IMR-90 (cell line): ENCODE measurements around the gene GATA2. TPM values are rescaled to one million over a fixed set of nuclear protein-coding genes. Genes with fewer than 3 reads are reported as not detected.
A peak's percentile ranks its signal among the peaks of the same experiment; 100 is the strongest.

Experiments
- ATAC-seq: fragments of 200-7000 bp; cut with Tn5 transposase; 2 replicates; pipeline ENCODE4 v1.9.1; 2020; ENCODE audit warnings: low read depth, mild to moderate bottlenecking, moderate library complexity
- BruUV-seq: library from RNA; stranded (reverse); fragments of 400-500 nt; replicated peaks from 2 replicates; lab custom pipeline; 2021; lab: Mats Ljungman, UMichigan
- CTCF ChIA-PET: fragments of 300-600 bp; formaldehyde crosslinking; extraction: SDS; loops from one replicate; lab custom pipeline; 2021; ENCODE audit warnings: antibody characterized with exemption; lab: Yijun Ruan, JAX
- POLR2A ChIA-PET: fragments of 300-600 bp; sonication (Branson Sonifier 250); formaldehyde crosslinking; loops from one replicate; lab custom pipeline; 2022; ENCODE audit warnings: antibody characterized with exemption; ENCODE audit not compliant: unreplicated experiment; lab: Charles Lee
- DNase-seq: peaks from one replicate; pipeline ENCODE4 v3.0.0; 2013
- H2AFZ ChIP-seq: replicated peaks from 2 replicates; pipeline ENCODE3; 2013; ENCODE audit warnings: low read length, mild to moderate bottlenecking; ENCODE audit not compliant: poor library complexity
- H2AK5ac ChIP-seq: 2 replicates; pipeline ENCODE4 v1.6.1; 2013; ENCODE audit warnings: low read depth, low read length, inconsistent platforms
- H2AK9ac ChIP-seq: replicated peaks from 2 replicates; pipeline ENCODE3; 2013; ENCODE audit warnings: mild to moderate bottlenecking, low read depth, low read length, moderate library complexity; ENCODE audit not compliant: poor library complexity
- H2BK120ac ChIP-seq: 2 replicates; pipeline ENCODE4 v1.6.1; 2013; ENCODE audit warnings: low read depth, low read length, inconsistent platforms
- H2BK15ac ChIP-seq: 3 replicates; pipeline ENCODE4 v1.6.1; 2013; ENCODE audit warnings: low read depth, low read length, inconsistent platforms
- H2BK20ac ChIP-seq: 2 replicates; pipeline ENCODE4 v1.6.1; 2013; ENCODE audit warnings: low read depth, mild to moderate bottlenecking, inconsistent platforms, low read length, moderate library complexity
- H2BK5ac ChIP-seq: 2 replicates; pipeline ENCODE4 v1.6.1; 2013; ENCODE audit warnings: mild to moderate bottlenecking, low read depth, low read length, inconsistent platforms; ENCODE audit not compliant: poor library complexity, severe bottlenecking
- H3K14ac ChIP-seq: replicated peaks from 2 replicates; pipeline ENCODE4 v1.6.1; 2013; ENCODE audit warnings: low read depth, low read length, inconsistent platforms
- H3K18ac ChIP-seq: 2 replicates; pipeline ENCODE4 v1.6.1; 2013; ENCODE audit warnings: low read depth, low read length, control low read depth
- H3K23ac ChIP-seq: 2 replicates; pipeline ENCODE4 v1.6.1; 2013; ENCODE audit warnings: low read depth, low read length, inconsistent platforms
- H3K27ac ChIP-seq: 2 replicates; pipeline ENCODE4 v1.5.1; 2013; ENCODE audit warnings: mild to moderate bottlenecking, control low read depth, low read length; ENCODE audit not compliant: insufficient read depth
- H3K27me3 ChIP-seq: 2 replicates; pipeline ENCODE4 v1.6.1; 2013; ENCODE audit warnings: low read length; ENCODE audit not compliant: control insufficient read depth, insufficient read depth
- H3K36me3 ChIP-seq: 2 replicates; pipeline ENCODE4 v1.6.1; 2013; ENCODE audit warnings: low read length, mixed read lengths; ENCODE audit not compliant: control insufficient read depth, insufficient read depth
- H3K4ac ChIP-seq: 2 replicates; pipeline ENCODE4 v1.6.1; 2013; ENCODE audit warnings: low read depth, low read length, inconsistent platforms
- H3K4me1 ChIP-seq: 2 replicates; pipeline ENCODE4 v1.6.1; 2013; ENCODE audit warnings: low read length, mixed read lengths; ENCODE audit not compliant: control insufficient read depth, insufficient read depth
- H3K4me2 ChIP-seq: 2 replicates; pipeline ENCODE4 v1.6.1; 2013; ENCODE audit warnings: low read depth, mild to moderate bottlenecking, control low read depth, low read length, moderate library complexity
- H3K4me3 ChIP-seq: 2 replicates; pipeline ENCODE4 v1.5.1; 2013; ENCODE audit warnings: low read depth, mild to moderate bottlenecking, control low read depth, low read length, moderate library complexity; ENCODE audit not compliant: insufficient read depth
- H3K56ac ChIP-seq: 2 replicates; pipeline ENCODE4 v1.6.1; 2013; ENCODE audit warnings: low read length, inconsistent platforms; ENCODE audit not compliant: insufficient read depth; ENCODE audit errors: extremely low read depth
- H3K79me1 ChIP-seq, 2 experiments: 2 replicates each; pipeline ENCODE4 v1.6.1; 2013; ENCODE audit warnings: low read length in 2 of 2, inconsistent platforms in 1 of 2, low read depth in 1 of 2
- H3K9ac ChIP-seq: 2 replicates; pipeline ENCODE4 v1.6.1; 2013; ENCODE audit warnings: low read depth, low read length, control low read depth
- H3K9me1 ChIP-seq: 2 replicates; pipeline ENCODE4 v1.6.1; 2013; ENCODE audit warnings: low read length, inconsistent platforms; ENCODE audit not compliant: insufficient read depth
- H3K9me3 ChIP-seq: 2 replicates; pipeline ENCODE4 v1.6.1; 2013; ENCODE audit warnings: low read length; ENCODE audit not compliant: control insufficient read depth, insufficient read depth
- H4K20me1 ChIP-seq: 2 replicates; pipeline ENCODE4 v1.6.1; 2013; ENCODE audit warnings: low read length, inconsistent platforms; ENCODE audit not compliant: insufficient read depth
- H4K5ac ChIP-seq: 2 replicates; pipeline ENCODE4 v1.6.1; 2013; ENCODE audit warnings: mild to moderate bottlenecking, low read depth, low read length, control low read depth
- H4K8ac ChIP-seq, 2 experiments: 2 replicates each; pipeline ENCODE4 v1.6.1; 2013; ENCODE audit warnings: low read depth in 2 of 2, low read length in 2 of 2, control low read depth in 1 of 2, inconsistent platforms in 1 of 2
- H4K91ac ChIP-seq: 2 replicates; pipeline ENCODE4 v1.6.1; 2013; ENCODE audit warnings: low read depth, low read length, inconsistent platforms; ENCODE audit not compliant: insufficient read depth
- BHLHE40 ChIP-seq: fragments of 150-350 bp; IDR thresholded peaks from 2 replicates; pipeline ENCODE4 v1.6.1; 2016; ENCODE audit warnings: mild to moderate bottlenecking, low read depth, low read length
- CEBPB ChIP-seq: IDR thresholded peaks from 2 replicates; pipeline ENCODE4 v1.6.1; 2012; ENCODE audit warnings: low read depth, low read length, improper control_type of control experiment
- CHD1 ChIP-seq: IDR thresholded peaks from 2 replicates; pipeline ENCODE4 v1.6.1; 2012; ENCODE audit warnings: low read depth, low read length, improper control_type of control experiment
- ELK1 ChIP-seq: fragments of 150-350 bp; IDR thresholded peaks from 2 replicates; pipeline ENCODE4 v1.6.1; 2016; ENCODE audit warnings: low read depth, mild to moderate bottlenecking, low read length, moderate library complexity, borderline replicate concordance
- FOS ChIP-seq: fragments of 150-350 bp; IDR thresholded peaks from 2 replicates; pipeline ENCODE4 v1.6.1; 2016; ENCODE audit warnings: low read depth, low read length
- MAFK ChIP-seq: IDR thresholded peaks from 2 replicates; pipeline ENCODE4 v1.6.1; 2012; ENCODE audit warnings: low read depth, low read length, improper control_type of control experiment
- MAZ ChIP-seq: IDR thresholded peaks from 2 replicates; pipeline ENCODE4 v1.6.1; 2012; ENCODE audit warnings: low read depth, mild to moderate bottlenecking, low read length, improper control_type of control experiment, moderate library complexity, borderline replicate concordance
- MXI1 ChIP-seq: IDR thresholded peaks from 2 replicates; pipeline ENCODE4 v1.6.1; 2012; ENCODE audit warnings: low read depth, mild to moderate bottlenecking, low read length, moderate library complexity, borderline replicate concordance
- NFE2L2 ChIP-seq: fragments of 150-350 bp; IDR thresholded peaks from 2 replicates; pipeline ENCODE4 v1.6.1; 2016; ENCODE audit warnings: low read depth, mild to moderate bottlenecking, low read length
- POLR2A ChIP-seq: IDR thresholded peaks from 2 replicates; pipeline ENCODE4 v1.6.1; 2012; ENCODE audit warnings: mild to moderate bottlenecking, low read depth, low read length
- RCOR1 ChIP-seq: IDR thresholded peaks from 2 replicates; pipeline ENCODE4 v1.6.1; 2012; ENCODE audit warnings: mild to moderate bottlenecking, low read length, improper control_type of control experiment; ENCODE audit not compliant: insufficient replicate concordance
- RFX5 ChIP-seq: IDR thresholded peaks from 2 replicates; pipeline ENCODE4 v1.8.0; 2012; ENCODE audit warnings: low read depth, mild to moderate bottlenecking, low read length, moderate library complexity
- USF2 ChIP-seq: fragments of 150-350 bp; IDR thresholded peaks from 2 replicates; pipeline ENCODE4 v1.6.1; 2017; ENCODE audit warnings: mild to moderate bottlenecking, antibody characterized with exemption, low read length, low read depth
- WGBS, 2 experiments: methylation state at CpG; one replicate each; pipeline versions ENCODE4 v1.1.5 to v1.1.7; 2013; ENCODE audit warnings: missing lambda C conversion rate in 2 of 2; ENCODE audit not compliant: insufficient read length in 1 of 2; ENCODE audit errors: extremely low coverage in 2 of 2; 5-methylcytosine and 5-hydroxymethylcytosine counted together
- dilution Hi-C: fragments of 300-500 bp; cut with HindIII; formaldehyde crosslinking; loops from one replicate; pipeline ENCODE4 v1.14.3; 2018; ENCODE audit warnings: low sequenced_read_pairs; ENCODE audit not compliant: unreplicated experiment
- in situ Hi-C: fragments of 300-500 bp; cut with MboI; formaldehyde crosslinking; loops from 3 replicates; pipeline ENCODE4 v1.14.3; 2019; ENCODE audit warnings: low sequenced_read_pairs, inconsistent platforms, mixed read lengths
- intact Hi-C: fragments of 100-400 bp; cut with micrococcal nuclease; formaldehyde crosslinking; loops from 2 replicates; pipeline ENCODE4 v1.10.0; 2022
- polyA plus RNA-seq, 3 experiments: library from polyadenylated mRNA; depleted of rRNA; stranded (reverse); fragments of >200 nt; gene quantifications; 2 replicates each; pipeline ENCODE4 v1.2.3, GENCODE V29; 2012; ENCODE audit warnings: low replicate concordance in 1 of 3
- total RNA-seq: library from RNA; depleted of rRNA; stranded (reverse); fragments of >200 nt; gene quantifications from 2 replicates; pipeline ENCODE4 v1.2.3, GENCODE V29; 2012

The GATA2 gene
- total and polyA plus RNA-seq, 2 of the 4 experiments (the other 2 are of a cell fraction), result 2.2 to 13.5 TPM

- no peak overlapping the region for H3K4ac ChIP-seq
- peak overlapping the region; percentile 72 for H2AK9ac ChIP-seq
- ATAC-seq (no peak; the same call in 1 of the 2 replicates), DNase-seq (no peak)
- ChIA-PET CTCF (interaction anchor here (0.9 kb wide), 1 partner anchor 176 kb away, joined by 3 read pairs; no protein-coding TSS in a partner anchor), POLR2A (no interaction called here)
- WGBS, 2 experiments, result 15% methylated on average over 6 of the region's 43 CpGs; no CpG with 5 or more reads in 1 of the 2 experiments
- no peak overlapping the region for H2AK5ac ChIP-seq
- TF ChIP-seq RFX5, result no peak
- TF ChIP-seq MXI1, result no peak
- TF ChIP-seq RCOR1, result no peak
- TF ChIP-seq NFE2L2, result no peak
- no peak for TF ChIP-seq FOS
- no peak for TF ChIP-seq ELK1
- TF ChIP-seq MAZ, result no peak
- TF ChIP-seq POLR2A, result no peak
- TF ChIP-seq USF2, result no peak
- no peak for TF ChIP-seq CEBPB
- TF ChIP-seq BHLHE40, result no peak
- TF ChIP-seq CHD1, result no peak
- TF ChIP-seq MAFK, result no peak
- H4K8ac ChIP-seq, result no peak overlapping the region
- H3K4me3 ChIP-seq, result no peak overlapping the region; the same call in 1 of the 2 replicates
- intact Hi-C loops, result no loop called here
- no peak overlapping the region for H2BK120ac ChIP-seq
- H3K9me1 ChIP-seq, result no peaks in the 10 kb centered on the region
- H3K27me3 ChIP-seq, result peaks cover 69% of the 10 kb centered on the region
- H2AFZ ChIP-seq, result peak overlapping the region; percentile 63
- no peak overlapping the region for H3K27ac ChIP-seq
- H4K20me1 ChIP-seq, result no peaks in the 10 kb centered on the region; the same call in 1 of the 2 replicates
- H3K9me3 ChIP-seq, result peaks cover 3% of the 10 kb centered on the region; the same call in 1 of the 2 replicates
- BruUV-seq, result no TSS peak
- in situ Hi-C loops, result loop anchor here (5.0 kb wide), 1 partner anchor 70 kb away; no protein-coding TSS in a partner anchor
- H4K91ac ChIP-seq, result no peak overlapping the region
- no peak overlapping the region for H2BK20ac ChIP-seq
- H3K4me1 ChIP-seq, result peaks cover 2% of the 10 kb centered on the region; the same call in 1 of the 2 replicates
- no peak overlapping the region for H2BK15ac ChIP-seq
- H3K18ac ChIP-seq, result no peak overlapping the region
- no peaks in the 10 kb centered on the region for H3K36me3 ChIP-seq
- H3K14ac ChIP-seq, result no peak overlapping the region
- no peak overlapping the region for H4K5ac ChIP-seq
- H3K56ac ChIP-seq, result no peak overlapping the region
- no peaks in the 10 kb centered on the region for H3K79me1 ChIP-seq
- H3K4me2 ChIP-seq, result no peak overlapping the region; the same call in 1 of the 2 replicates
- H3K9ac ChIP-seq, result no peak overlapping the region
- dilution Hi-C loops, result no loop called here
- H3K23ac ChIP-seq, result no peak overlapping the region
- no peak overlapping the region for H2BK5ac ChIP-seq
Observed at GRCh38 chr3:128432301-128432970, 60.6 kb downstream of the GATA2 start.
